ENCODE data around the gene TSC2.
"Not testable (repeated sequence)": the region's sequence is repeated elsewhere in the genome, so short reads cannot be mapped to it uniquely, and the experiment has no call there.

Gene TSC2

GRCh38 chr16:2087748-2088631 is 40.2 kb downstream of the TSC2 start:
- DNase-seq = no peak

- DNase-seq = no peak
Observed at GRCh38 chr16:2088759-2089358, 41.1 kb downstream of the TSC2 start.

DNA sequence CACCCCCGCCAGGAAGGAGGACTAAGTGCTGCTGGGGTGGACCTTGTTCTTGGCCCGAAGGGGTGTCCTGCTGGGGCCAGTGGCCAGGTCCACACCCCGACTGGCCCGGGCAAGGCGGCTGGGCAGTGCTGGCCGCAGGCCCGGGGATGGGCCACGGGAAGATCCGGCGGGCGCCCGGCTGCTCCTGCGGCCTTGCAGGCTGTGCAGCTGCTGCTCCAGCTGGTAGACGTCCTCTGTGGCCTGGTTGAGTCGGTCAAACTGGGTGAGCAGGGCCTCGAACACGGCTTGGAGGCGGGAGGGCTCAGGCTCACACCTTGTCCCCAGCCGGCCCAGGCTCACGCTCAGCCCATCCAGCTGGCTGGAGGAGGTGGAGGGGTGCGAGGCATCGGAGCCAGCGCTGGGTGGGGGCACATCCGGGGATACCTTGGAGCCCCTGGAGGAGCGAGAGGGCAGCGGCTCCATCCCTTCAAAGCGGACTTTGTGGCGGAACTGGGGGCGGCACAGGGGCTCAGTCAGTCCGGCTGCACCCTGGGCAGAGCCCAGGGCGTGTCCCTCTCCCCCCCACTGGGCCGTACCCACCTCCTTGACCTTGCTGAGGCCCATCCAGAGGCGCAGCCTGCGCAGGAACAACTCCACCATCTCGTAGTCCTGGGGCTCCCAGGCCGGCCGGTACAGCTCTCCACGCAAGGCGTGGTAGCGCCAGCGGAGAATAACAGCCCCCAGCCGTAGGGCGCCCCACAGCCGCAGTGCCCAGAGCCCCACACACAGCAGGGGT is 42.1 kb downstream of the TSC2 start:
- no peak for DNase-seq

GRCh38 chr16:2090481-2090776 is 42.6 kb downstream of the TSC2 start:
- no peak for DNase-seq

DNA sequence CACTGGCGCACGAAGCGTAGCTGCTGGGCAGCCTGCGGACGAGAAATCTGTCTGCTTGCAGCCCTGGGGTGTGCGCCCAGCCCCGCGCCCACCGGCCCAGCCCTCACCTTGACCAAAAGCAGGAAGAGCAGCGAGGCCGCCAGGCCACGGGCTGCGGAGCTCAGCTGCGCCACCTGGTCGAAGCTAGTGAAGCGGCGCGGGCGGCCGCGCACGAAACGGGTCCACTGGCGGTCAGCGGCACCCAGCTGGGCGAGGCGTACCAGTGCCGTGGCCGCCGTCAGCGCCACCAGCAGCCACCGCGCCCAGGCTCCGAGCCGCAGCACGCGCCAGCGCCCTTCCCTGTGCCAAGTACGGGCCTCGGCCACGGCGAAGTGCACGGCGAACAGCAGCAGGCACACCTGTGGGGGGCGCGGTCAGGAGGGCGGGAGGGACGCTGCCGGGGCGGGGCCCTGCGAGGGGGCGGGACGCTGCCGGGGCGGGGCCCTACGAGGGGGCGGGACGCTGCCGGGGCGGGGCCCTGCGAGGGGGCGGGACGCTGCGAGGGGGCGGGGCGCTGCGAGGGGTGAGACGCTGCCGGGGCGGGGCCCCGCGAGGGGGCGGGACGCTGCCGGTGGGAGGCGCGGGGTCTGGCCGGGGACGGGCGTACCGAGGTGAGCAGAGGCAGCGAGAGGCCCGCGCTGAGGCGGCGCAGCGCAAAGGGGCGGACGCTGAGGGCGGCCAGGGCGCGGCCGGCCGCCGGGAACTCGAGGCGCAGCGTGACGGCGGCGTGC is 43.2 kb downstream of the TSC2 start:
- no peak for DNase-seq

GRCh38 chr16:2091547-2092255 is 43.9 kb downstream of the TSC2 start:
- no peak for DNase-seq

- DNase-seq = no peak
Observed at GRCh38 chr16:2092256-2092620, 44.5 kb downstream of the TSC2 start.

GRCh38 chr16:2092866-2093265 is 45.1 kb downstream of the TSC2 start:
- no peak for DNase-seq

GRCh38 chr16:2093793-2094192 is 46.0 kb downstream of the TSC2 start:
- no peak for DNase-seq

- no peak for DNase-seq
Observed at GRCh38 chr16:2095315-2095853, 47.6 kb downstream of the TSC2 start.

GRCh38 chr16:2095918-2096582 is 48.3 kb downstream of the TSC2 start:
- DNase-seq = no peak

- DNase-seq = no peak
Observed at GRCh38 chr16:2096853-2097595, 49.2 kb downstream of the TSC2 start.

GRCh38 chr16:2097689-2098088 is 49.9 kb downstream of the TSC2 start:
- DNase-seq = not testable (repeated sequence)

DNA sequence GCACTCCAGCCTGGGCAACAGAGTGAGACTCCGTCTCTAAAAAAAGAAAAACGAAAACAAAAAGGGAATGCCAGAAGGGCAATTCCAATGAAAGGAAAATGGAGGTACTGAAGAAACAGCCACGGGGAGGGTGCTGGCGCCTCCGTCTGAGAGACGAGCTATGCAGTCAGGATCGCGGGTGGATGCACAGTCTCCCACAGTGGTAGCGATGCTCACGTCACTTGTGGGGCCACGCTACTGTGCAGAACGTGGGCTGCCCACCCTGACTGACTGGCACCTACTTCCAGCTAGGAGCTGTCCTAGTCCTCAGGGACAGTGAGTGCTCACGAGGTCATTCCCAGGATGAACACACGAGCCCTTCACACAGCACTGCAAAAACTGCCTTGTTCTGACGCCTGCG is 53.8 kb downstream of the TSC2 start:
- not testable (repeated sequence) for DNase-seq

- no peak for DNase-seq
Observed at GRCh38 chr16:2102471-2102870, 54.7 kb downstream of the TSC2 start.

DNA sequence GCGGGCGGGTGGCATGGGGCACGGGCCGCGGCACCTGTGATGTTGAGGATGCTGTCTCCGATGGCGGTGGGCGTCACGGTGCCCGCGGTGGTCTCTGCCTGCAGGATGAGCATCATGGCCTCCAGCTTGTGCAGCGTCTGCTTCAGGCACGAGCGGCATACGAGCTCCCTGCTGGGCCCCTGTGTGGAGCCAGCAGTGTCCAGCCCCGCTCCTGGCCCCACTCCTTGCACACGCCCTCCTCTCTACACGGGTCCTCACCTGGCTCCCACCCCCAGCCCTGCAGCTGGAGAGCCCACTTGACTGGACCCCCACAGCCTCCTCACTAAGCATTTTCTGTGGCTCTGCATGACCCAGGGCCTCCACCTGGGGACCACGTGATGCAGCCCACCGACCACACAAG is 56.7 kb downstream of the TSC2 start:
- DNase-seq = not testable (repeated sequence)

DNA sequence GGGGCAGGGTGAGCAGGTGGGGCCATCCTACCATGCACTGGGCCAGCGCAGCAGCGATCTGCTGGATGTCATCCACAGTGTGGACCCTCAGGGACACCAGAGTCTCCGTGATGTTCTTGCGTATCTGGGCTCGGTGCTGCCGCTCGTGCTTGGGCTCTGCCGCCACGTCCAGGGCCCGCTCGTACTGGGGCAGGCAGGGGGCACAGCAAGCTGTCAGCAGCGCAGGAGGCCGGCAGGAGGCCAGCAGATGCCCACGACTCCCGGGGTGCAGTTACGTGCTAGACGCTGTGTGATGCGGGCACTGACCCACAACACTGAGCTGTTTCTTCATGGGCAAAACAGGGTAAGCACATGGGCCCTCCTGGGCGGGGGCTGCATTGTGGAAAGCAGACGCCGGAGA is 57.5 kb downstream of the TSC2 start:
- not testable (repeated sequence) for DNase-seq

DNA sequence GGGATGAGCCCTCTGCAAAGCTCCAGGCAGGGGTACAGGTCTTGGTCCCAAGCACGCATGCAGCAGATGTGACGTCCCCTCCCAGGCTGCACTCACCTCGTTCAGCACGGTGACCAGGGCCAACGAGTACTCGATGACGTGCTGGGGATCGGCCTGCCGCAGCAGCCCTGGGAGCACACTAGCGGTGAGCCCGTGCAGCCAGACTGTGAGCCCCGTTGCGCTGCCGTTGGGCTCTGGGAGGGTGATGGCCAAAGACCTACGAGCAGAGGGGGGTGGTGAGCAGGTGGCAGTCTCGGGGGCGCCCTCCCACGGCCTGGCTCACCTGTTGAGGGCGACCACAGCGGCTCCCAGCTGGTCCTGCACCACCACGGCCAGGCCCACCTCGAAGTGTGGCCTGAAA is 58.0 kb downstream of the TSC2 start:
- DNase-seq = not testable (repeated sequence)

DNA sequence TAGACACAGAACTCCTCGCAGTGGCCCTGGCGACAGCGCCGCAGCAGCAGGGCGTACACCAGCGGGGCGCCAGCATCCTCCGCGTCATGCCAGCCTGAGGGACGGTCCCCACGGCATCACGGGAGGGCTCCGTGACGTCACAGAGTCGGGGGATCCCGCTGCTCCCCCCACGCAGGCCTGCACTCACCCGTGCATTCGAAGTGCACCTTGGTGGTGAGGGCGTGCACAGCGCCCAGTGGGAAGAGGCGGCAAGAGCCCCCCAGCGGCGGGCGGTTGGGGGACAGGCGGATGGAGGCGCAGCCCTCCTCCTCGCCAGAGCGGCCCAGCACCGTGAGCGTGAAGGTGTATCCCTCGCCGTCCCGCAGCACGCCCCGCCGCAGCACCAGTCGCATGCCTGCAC is 58.4 kb downstream of the TSC2 start:
- not testable (repeated sequence) for DNase-seq

- not testable (repeated sequence) for DNase-seq
Observed at GRCh38 chr16:2107121-2107790, 59.5 kb downstream of the TSC2 start.
